Measurements from ENCODE around the gene EPC2.
"Not testable (repeated sequence)": the region's sequence is repeated elsewhere in the genome, so short reads cannot be mapped to it uniquely, and the experiment has no call there.

DNA sequence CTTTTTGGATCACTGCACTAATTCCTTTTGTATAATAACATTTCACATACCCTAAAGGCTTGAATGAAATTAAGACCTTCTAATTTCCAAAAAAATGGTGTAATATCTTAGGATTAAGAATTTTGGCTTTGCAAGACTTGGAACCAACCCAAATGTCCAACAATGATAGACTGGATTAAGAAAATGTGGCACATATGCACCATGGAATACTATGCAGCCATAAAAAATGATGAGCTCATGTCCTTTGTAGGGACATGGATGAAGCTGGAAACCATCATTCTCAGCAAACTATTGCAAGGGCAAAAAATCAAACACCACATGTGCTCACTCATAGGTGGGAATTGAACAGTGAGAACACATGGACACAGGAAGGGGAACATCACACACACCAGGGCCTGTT lies 43.5 kb downstream of the EPC2 start:
- not testable (repeated sequence) for TF ChIP-seq POLR2A (IDR thresholded peaks at IDR 0.05; ENCODE audit: borderline replicate concordance, extremely low read depth, insufficient read depth, insufficient read length); CTCF (IDR thresholded peaks at IDR 0.05 in 2 of 3, conservative IDR thresholded peaks at IDR 0.05 in 1 of 3; ENCODE audit: borderline replicate concordance in 1 of 3, insufficient read depth in 1 of 3, low read depth in 2 of 3, low read length in 2 of 3); EZH2phosphoT487 (IDR thresholded peaks at IDR 0.05; ENCODE audit: borderline replicate concordance); RAD21 (IDR thresholded peaks at IDR 0.05; ENCODE audit: low read depth); TCF7L2 (IDR thresholded peaks at IDR 0.05; ENCODE audit: borderline replicate concordance, extremely low read depth, insufficient read depth, insufficient read length)

All from HCT116 (cell line).